ENCODE data around the gene AGAP1. TPM values are rescaled to one million over a fixed set of nuclear protein-coding genes. Genes with fewer than 3 reads are reported as not detected.

AGAP1 gene
- total RNA-seq, 1 donor from 2014 or later, result 43.8 TPM

GRCh38 chr2:235934774-235935484 is 441.1 kb downstream of the AGAP1 start:
- no peak overlapping the region for H3K4me3 Mint-ChIP-seq (ENCODE audit: unreplicated experiment)
- TF ChIP-seq CTCF (IDR thresholded peaks at IDR 0.05), result no peak

GRCh38 chr2:235935773-235936172 is 441.9 kb downstream of the AGAP1 start:
- no peak overlapping the region for H3K4me3 Mint-ChIP-seq (ENCODE audit: unreplicated experiment)
- peaks cover 38% of the 10 kb centered on the region for H3K4me1 Mint-ChIP-seq (ENCODE audit: unreplicated experiment)
- no peak for DNase-seq (ENCODE audit: extremely low spot score, unreplicated experiment)
- TF ChIP-seq CTCF (IDR thresholded peaks at IDR 0.05), result no peak
- H3K36me3 Mint-ChIP-seq (ENCODE audit: unreplicated experiment), result peaks cover 22% of the 10 kb centered on the region
- H3K27me3 Mint-ChIP-seq (ENCODE audit: unreplicated experiment), result no peaks in the 10 kb centered on the region
- H3K27ac Mint-ChIP-seq (ENCODE audit: unreplicated experiment), result no peak overlapping the region
- H3K9me3 Mint-ChIP-seq (ENCODE audit: unreplicated experiment), result peaks cover 8% of the 10 kb centered on the region

More at GRCh38 chr2:235934774-235935484, 441.1 kb downstream of the AGAP1 start:
- Mint-ChIP-seq H3K4me1 (ENCODE audit: unreplicated experiment) (peaks cover 30% of the 10 kb centered on the region), H3K27me3 (ENCODE audit: unreplicated experiment) (no peaks in the 10 kb centered on the region), H3K9me3 (ENCODE audit: unreplicated experiment) (peaks cover 8% of the 10 kb centered on the region), H3K27ac (ENCODE audit: unreplicated experiment) (no peak overlapping the region), H3K36me3 (ENCODE audit: unreplicated experiment) (peaks cover 21% of the 10 kb centered on the region)
- no peak for DNase-seq (ENCODE audit: extremely low spot score, unreplicated experiment)

GRCh38 chr2:235936493-235936892 is 442.6 kb downstream of the AGAP1 start:
- Mint-ChIP-seq H3K9me3 (ENCODE audit: unreplicated experiment) (peaks cover 8% of the 10 kb centered on the region), H3K4me3 (ENCODE audit: unreplicated experiment) (no peak overlapping the region), H3K27ac (ENCODE audit: unreplicated experiment) (no peak overlapping the region), H3K4me1 (ENCODE audit: unreplicated experiment) (peaks cover 45% of the 10 kb centered on the region), H3K27me3 (ENCODE audit: unreplicated experiment) (no peaks in the 10 kb centered on the region), H3K36me3 (ENCODE audit: unreplicated experiment) (peaks cover 22% of the 10 kb centered on the region)
- TF ChIP-seq CTCF (IDR thresholded peaks at IDR 0.05), result peak; percentile 54
- no peak for DNase-seq (ENCODE audit: extremely low spot score, unreplicated experiment)

- Mint-ChIP-seq H3K4me1 (ENCODE audit: unreplicated experiment) (peaks cover 51% of the 10 kb centered on the region), H3K36me3 (ENCODE audit: unreplicated experiment) (peaks cover 25% of the 10 kb centered on the region), H3K27ac (ENCODE audit: unreplicated experiment) (peak overlapping the region; percentile 63), H3K27me3 (ENCODE audit: unreplicated experiment) (no peaks in the 10 kb centered on the region), H3K4me3 (ENCODE audit: unreplicated experiment) (no peak overlapping the region), H3K9me3 (ENCODE audit: unreplicated experiment) (peaks cover 8% of the 10 kb centered on the region)
- no peak for TF ChIP-seq CTCF (IDR thresholded peaks at IDR 0.05)
- no peak for DNase-seq (ENCODE audit: extremely low spot score, unreplicated experiment)
These were observed 443.2 kb downstream of the AGAP1 start for GRCh38 chr2:235937087-235937486.

- Mint-ChIP-seq H3K4me1 (ENCODE audit: unreplicated experiment) (peaks cover 54% of the 10 kb centered on the region), H3K27ac (ENCODE audit: unreplicated experiment) (peak overlapping the region; percentile 63), H3K36me3 (ENCODE audit: unreplicated experiment) (peaks cover 25% of the 10 kb centered on the region), H3K4me3 (ENCODE audit: unreplicated experiment) (no peak overlapping the region), H3K9me3 (ENCODE audit: unreplicated experiment) (peaks cover 8% of the 10 kb centered on the region), H3K27me3 (ENCODE audit: unreplicated experiment) (no peaks in the 10 kb centered on the region)
- no peak for DNase-seq (ENCODE audit: extremely low spot score, unreplicated experiment)
- no peak for TF ChIP-seq CTCF (IDR thresholded peaks at IDR 0.05)
These were observed 443.7 kb downstream of the AGAP1 start for GRCh38 chr2:235937526-235937925.

All from osteocyte (in vitro differentiated cells).